SU-DHL-6 (cell line): ENCODE results near the gene COX19.

Source experiments
- CTCF ChIP-seq: fragments of 200-600 bp; sonication (generic); IDR thresholded peaks from one replicate; pipeline ENCODE4 v1.5.1; 2017; ENCODE audit warnings: antibody characterized with exemption, mild to moderate bottlenecking, low read length, moderate library complexity; ENCODE audit not compliant: insufficient read depth, poor library complexity, severe bottlenecking
- EZH2phosphoT487 ChIP-seq: fragments of 200-600 bp; sonication (generic), shearing (Covaris generic); conservative IDR thresholded peaks from 2 replicates; pipeline ENCODE4 v1.6.1; 2018; ENCODE audit warnings: mild to moderate bottlenecking, antibody characterized with exemption, low read length, moderate library complexity, mixed read lengths

DNA sequence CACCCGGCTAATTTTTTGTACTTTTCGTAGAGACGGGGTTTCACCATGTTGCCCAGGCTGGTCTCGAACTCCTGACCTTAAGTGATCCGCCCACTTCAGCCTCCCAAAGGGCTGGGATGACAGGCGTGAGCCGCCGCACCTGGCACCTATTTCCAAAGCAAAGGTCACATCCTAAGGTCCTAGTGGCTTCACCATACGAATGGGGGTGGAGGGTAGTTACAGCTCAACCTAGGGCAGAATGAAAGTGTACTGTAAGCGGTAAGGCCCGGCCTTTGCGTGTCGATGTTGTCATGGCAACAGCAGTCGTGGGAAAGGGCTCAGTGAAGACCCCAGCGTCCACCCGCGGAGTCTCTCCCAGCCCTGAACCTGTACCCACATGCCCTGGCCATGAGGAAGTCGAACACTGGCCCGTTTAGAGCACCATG is 1.6 kb upstream of the COX19 start:
- TF ChIP-seq EZH2phosphoT487 (no peak), CTCF (no peak)
